IMR-90 (cell line): ENCODE results near the gene GDF15. TPM values are rescaled to one million over a fixed set of nuclear protein-coding genes. Genes with fewer than 3 reads are reported as not detected.

Experiments
- ATAC-seq: fragments of 200-7000 bp; cut with Tn5 transposase; 2 replicates; pipeline ENCODE4 v1.9.1; 2020; ENCODE audit warnings: low read depth, mild to moderate bottlenecking, moderate library complexity
- BruUV-seq: library from RNA; stranded (reverse); fragments of 400-500 nt; replicated peaks from 2 replicates; lab custom pipeline; 2021; lab: Mats Ljungman, UMichigan
- CTCF ChIA-PET: fragments of 300-600 bp; formaldehyde crosslinking; extraction: SDS; loops from one replicate; lab custom pipeline; 2021; ENCODE audit warnings: antibody characterized with exemption; lab: Yijun Ruan, JAX
- POLR2A ChIA-PET: fragments of 300-600 bp; sonication (Branson Sonifier 250); formaldehyde crosslinking; loops from one replicate; lab custom pipeline; 2022; ENCODE audit warnings: antibody characterized with exemption; ENCODE audit not compliant: unreplicated experiment; lab: Charles Lee
- DNase-seq: peaks from one replicate; pipeline ENCODE4 v3.0.0; 2013
- H2AFZ ChIP-seq: replicated peaks from 2 replicates; pipeline ENCODE3; 2013; ENCODE audit warnings: low read length, mild to moderate bottlenecking; ENCODE audit not compliant: poor library complexity
- H2AK5ac ChIP-seq: 2 replicates; pipeline ENCODE4 v1.6.1; 2013; ENCODE audit warnings: low read depth, low read length, inconsistent platforms
- H2AK9ac ChIP-seq: replicated peaks from 2 replicates; pipeline ENCODE3; 2013; ENCODE audit warnings: mild to moderate bottlenecking, low read depth, low read length, moderate library complexity; ENCODE audit not compliant: poor library complexity
- H2BK120ac ChIP-seq: 2 replicates; pipeline ENCODE4 v1.6.1; 2013; ENCODE audit warnings: low read depth, low read length, inconsistent platforms
- H2BK15ac ChIP-seq: 3 replicates; pipeline ENCODE4 v1.6.1; 2013; ENCODE audit warnings: low read depth, low read length, inconsistent platforms
- H2BK20ac ChIP-seq: 2 replicates; pipeline ENCODE4 v1.6.1; 2013; ENCODE audit warnings: low read depth, mild to moderate bottlenecking, inconsistent platforms, low read length, moderate library complexity
- H2BK5ac ChIP-seq: 2 replicates; pipeline ENCODE4 v1.6.1; 2013; ENCODE audit warnings: mild to moderate bottlenecking, low read depth, low read length, inconsistent platforms; ENCODE audit not compliant: poor library complexity, severe bottlenecking
- H3K14ac ChIP-seq: replicated peaks from 2 replicates; pipeline ENCODE4 v1.6.1; 2013; ENCODE audit warnings: low read depth, low read length, inconsistent platforms
- H3K18ac ChIP-seq: 2 replicates; pipeline ENCODE4 v1.6.1; 2013; ENCODE audit warnings: low read depth, low read length, control low read depth
- H3K23ac ChIP-seq: 2 replicates; pipeline ENCODE4 v1.6.1; 2013; ENCODE audit warnings: low read depth, low read length, inconsistent platforms
- H3K27ac ChIP-seq: 2 replicates; pipeline ENCODE4 v1.5.1; 2013; ENCODE audit warnings: mild to moderate bottlenecking, control low read depth, low read length; ENCODE audit not compliant: insufficient read depth
- H3K27me3 ChIP-seq: 2 replicates; pipeline ENCODE4 v1.6.1; 2013; ENCODE audit warnings: low read length; ENCODE audit not compliant: control insufficient read depth, insufficient read depth
- H3K36me3 ChIP-seq: 2 replicates; pipeline ENCODE4 v1.6.1; 2013; ENCODE audit warnings: low read length, mixed read lengths; ENCODE audit not compliant: control insufficient read depth, insufficient read depth
- H3K4ac ChIP-seq: 2 replicates; pipeline ENCODE4 v1.6.1; 2013; ENCODE audit warnings: low read depth, low read length, inconsistent platforms
- H3K4me1 ChIP-seq: 2 replicates; pipeline ENCODE4 v1.6.1; 2013; ENCODE audit warnings: low read length, mixed read lengths; ENCODE audit not compliant: control insufficient read depth, insufficient read depth
- H3K4me2 ChIP-seq: 2 replicates; pipeline ENCODE4 v1.6.1; 2013; ENCODE audit warnings: low read depth, mild to moderate bottlenecking, control low read depth, low read length, moderate library complexity
- H3K4me3 ChIP-seq: 2 replicates; pipeline ENCODE4 v1.5.1; 2013; ENCODE audit warnings: low read depth, mild to moderate bottlenecking, control low read depth, low read length, moderate library complexity; ENCODE audit not compliant: insufficient read depth
- H3K56ac ChIP-seq: 2 replicates; pipeline ENCODE4 v1.6.1; 2013; ENCODE audit warnings: low read length, inconsistent platforms; ENCODE audit not compliant: insufficient read depth; ENCODE audit errors: extremely low read depth
- H3K79me1 ChIP-seq, 2 experiments: 2 replicates each; pipeline ENCODE4 v1.6.1; 2013; ENCODE audit warnings: low read length in 2 of 2, inconsistent platforms in 1 of 2, low read depth in 1 of 2
- H3K9ac ChIP-seq: 2 replicates; pipeline ENCODE4 v1.6.1; 2013; ENCODE audit warnings: low read depth, low read length, control low read depth
- H3K9me1 ChIP-seq: 2 replicates; pipeline ENCODE4 v1.6.1; 2013; ENCODE audit warnings: low read length, inconsistent platforms; ENCODE audit not compliant: insufficient read depth
- H3K9me3 ChIP-seq: 2 replicates; pipeline ENCODE4 v1.6.1; 2013; ENCODE audit warnings: low read length; ENCODE audit not compliant: control insufficient read depth, insufficient read depth
- H4K20me1 ChIP-seq: 2 replicates; pipeline ENCODE4 v1.6.1; 2013; ENCODE audit warnings: low read length, inconsistent platforms; ENCODE audit not compliant: insufficient read depth
- H4K5ac ChIP-seq: 2 replicates; pipeline ENCODE4 v1.6.1; 2013; ENCODE audit warnings: mild to moderate bottlenecking, low read depth, low read length, control low read depth
- H4K8ac ChIP-seq, 2 experiments: 2 replicates each; pipeline ENCODE4 v1.6.1; 2013; ENCODE audit warnings: low read depth in 2 of 2, low read length in 2 of 2, control low read depth in 1 of 2, inconsistent platforms in 1 of 2
- H4K91ac ChIP-seq: 2 replicates; pipeline ENCODE4 v1.6.1; 2013; ENCODE audit warnings: low read depth, low read length, inconsistent platforms; ENCODE audit not compliant: insufficient read depth
- CTCF ChIP-seq: conservative IDR thresholded peaks from 2 replicates; pipeline ENCODE4 v1.5.1; 2012; ENCODE audit warnings: mild to moderate bottlenecking, low read depth, low read length, improper control_type of control experiment
- POLR2A ChIP-seq: IDR thresholded peaks from 2 replicates; pipeline ENCODE4 v1.6.1; 2012; ENCODE audit warnings: mild to moderate bottlenecking, low read depth, low read length
- RAD21 ChIP-seq: IDR thresholded peaks from 2 replicates; pipeline ENCODE4 v1.6.1; 2012; ENCODE audit warnings: low read length, improper control_type of control experiment
- RFX5 ChIP-seq: IDR thresholded peaks from 2 replicates; pipeline ENCODE4 v1.8.0; 2012; ENCODE audit warnings: low read depth, mild to moderate bottlenecking, low read length, moderate library complexity
- SMC3 ChIP-seq: fragments of 150-350 bp; IDR thresholded peaks from 2 replicates; pipeline ENCODE4 v1.6.1; 2016; ENCODE audit warnings: low read depth, mild to moderate bottlenecking, antibody characterized with exemption, low read length, moderate library complexity
- WGBS, 2 experiments: methylation state at CpG; one replicate each; pipeline versions ENCODE4 v1.1.5 to v1.1.7; 2013; ENCODE audit warnings: missing lambda C conversion rate in 2 of 2; ENCODE audit not compliant: insufficient read length in 1 of 2; ENCODE audit errors: extremely low coverage in 2 of 2; 5-methylcytosine and 5-hydroxymethylcytosine counted together
- dilution Hi-C: fragments of 300-500 bp; cut with HindIII; formaldehyde crosslinking; loops from one replicate; pipeline ENCODE4 v1.14.3; 2018; ENCODE audit warnings: low sequenced_read_pairs; ENCODE audit not compliant: unreplicated experiment
- in situ Hi-C: fragments of 300-500 bp; cut with MboI; formaldehyde crosslinking; loops from 3 replicates; pipeline ENCODE4 v1.14.3; 2019; ENCODE audit warnings: low sequenced_read_pairs, inconsistent platforms, mixed read lengths
- intact Hi-C: fragments of 100-400 bp; cut with micrococcal nuclease; formaldehyde crosslinking; loops from 2 replicates; pipeline ENCODE4 v1.10.0; 2022
- polyA plus RNA-seq, 3 experiments: library from polyadenylated mRNA; depleted of rRNA; stranded (reverse); fragments of >200 nt; gene quantifications; 2 replicates each; pipeline ENCODE4 v1.2.3, GENCODE V29; 2012; ENCODE audit warnings: low replicate concordance in 1 of 3
- total RNA-seq: library from RNA; depleted of rRNA; stranded (reverse); fragments of >200 nt; gene quantifications from 2 replicates; pipeline ENCODE4 v1.2.3, GENCODE V29; 2012

GDF15 gene
- total and polyA plus RNA-seq, 2 of the 4 experiments (the other 2 are of a cell fraction): 5.6 to 49.8 TPM

GRCh38 chr19:18388100-18388959 is 2.4 kb downstream of the GDF15 start:
- Histone ChIP-seq H3K4me2 (peak overlapping the region; percentile 59), H2AFZ (peak overlapping the region; percentile 93), H3K9me1 (peaks cover 5% of the 10 kb centered on the region; the same call in 1 of the 2 replicates), H2AK5ac (0 out of 2 replicates have a peak overlapping the region, but pooled peaks have one; percentile 27), H3K9ac (no peak overlapping the region), H2BK5ac (no peak overlapping the region), H3K56ac (no peak overlapping the region), H2AK9ac (peak overlapping the region; percentile 93), H2BK120ac (peak overlapping the region; percentile 40), H3K23ac (no peak overlapping the region; the same call in 1 of the 2 replicates), H3K4ac (peak overlapping the region; percentile 29), H3K27me3 (no peaks in the 10 kb centered on the region), H3K79me1 (peaks cover 0 to 34% of the 10 kb centered on the region in 2 experiments; a peak in 3 of 4 replicates), H4K5ac (no peak overlapping the region), H4K8ac (peak overlapping the region in 1 of 2 experiments; percentile 69; a peak in 1 of 4 replicates), H4K20me1 (peaks cover 24% of the 10 kb centered on the region), H3K4me1 (peaks cover 7% of the 10 kb centered on the region; the same call in 1 of the 2 replicates), H3K27ac (no peak overlapping the region), H3K9me3 (no peaks in the 10 kb centered on the region), H3K18ac (no peak overlapping the region), H2BK15ac (no peak overlapping the region; the same call in 2 of the 3 replicates), H4K91ac (no peak overlapping the region; the same call in 1 of the 2 replicates), H2BK20ac (no peak overlapping the region; the same call in 1 of the 2 replicates), H3K14ac (0 out of 2 replicates have a peak overlapping the region, but pooled peaks have one; percentile 40), H3K36me3 (peaks cover 9% of the 10 kb centered on the region; the same call in 1 of the 2 replicates), H3K4me3 (peak overlapping the region; percentile 13)
- DNase-seq (no peak), ATAC-seq (peak; percentile 72)
- WGBS, 2 experiments: 13% methylated on average over 50 of the region's 86 CpGs; no CpG with 5 or more reads in 1 of the 2 experiments
- CTCF ChIA-PET: interaction anchor here (0.6 to 1.3 kb wide), 10 partner anchors 8 to 69 kb away, joined by 3 to 4 read pairs (median 3); partner anchors contain the start of gene LRRC25
- no TSS peak for BruUV-seq
- peak; percentile 87 for TF ChIP-seq CTCF
- TF ChIP-seq POLR2A: no peak
- TF ChIP-seq SMC3: peak; percentile 68
- TF ChIP-seq RAD21: peak; percentile 66
- TF ChIP-seq RFX5: no peak
- in situ Hi-C loops (no loop called here), dilution Hi-C loops (no loop called here), intact Hi-C loops (no loop called here)
- POLR2A ChIA-PET: no interaction called here
